ENCODE results near the gene ACE.

GRCh38 chr17:63497708-63498483 lies 21.0 kb downstream of the ACE start:
- no peak for TF ChIP-seq POLR2AphosphoS5 (IDR thresholded peaks at IDR 0.05; ENCODE audit: low read depth, low read length)
- no peak for TF ChIP-seq TAF1 (IDR thresholded peaks at IDR 0.05; ENCODE audit: borderline replicate concordance, low read depth, low read length)
- TF ChIP-seq POLR2A (IDR thresholded peaks at IDR 0.05; ENCODE audit: low read depth, low read length) = no peak
